K562 (cell line): ENCODE data around the gene MAST1. TPM values are rescaled to one million over a fixed set of nuclear protein-coding genes. Genes with fewer than 3 reads are reported as not detected.

Experiments used
- ATAC-seq: fragments of 200-7000 bp; cut with Tn5 transposase; 3 replicates; pipeline ENCODE4 v1.9.1; 2020; ENCODE audit warnings: moderate library complexity
- BruUV-seq: library from RNA; stranded (reverse); fragments of 400-500 nt; replicated peaks from 2 replicates; lab custom pipeline; 2021; lab: Mats Ljungman, UMichigan
- CTCF ChIA-PET: fragments of 300-600 bp; formaldehyde crosslinking; extraction: SDS; loops from one replicate; lab custom pipeline; 2021; ENCODE audit warnings: low intra/inter-chr PET ratio; lab: Yijun Ruan, JAX
- POLR2A ChIA-PET: fragments of 300-600, 350-650 bp; sonication (Branson Sonifier 250); formaldehyde crosslinking; extraction: SDS; loops from one replicate; lab custom pipeline; 2021; ENCODE audit warnings: antibody characterized with exemption, inconsistent platforms; lab: Yijun Ruan, JAX
- DNase-seq, 4 experiments: peaks; one replicate each; pipeline versions ENCODE4 v3.0.0 to v3.0.0-alpha.2; 2011 to 2018; ENCODE audit warnings: low spot score in 3 of 4, mixed read lengths in 3 of 4; ENCODE audit errors: extremely low read depth in 1 of 4
- FAIRE-seq: peaks from 2 replicates; lab custom pipeline; 2011; peaks lifted over from hg19 to GRCh38; lab: Jason Lieb, UNC
- H2AFZ ChIP-seq: 2 replicates; pipeline ENCODE4 v1.6.0; 2011; ENCODE audit warnings: low read depth, low read length, control low read depth, inconsistent platforms
- H3K27ac ChIP-seq: fragments of 200-600 bp; 3 replicates; pipeline ENCODE4 v1.8.0; 2011; ENCODE audit warnings: low read depth, mild to moderate bottlenecking, control low read depth, inconsistent platforms, low read length, moderate library complexity, mixed read lengths; ENCODE audit errors: extremely low read depth
- H3K27me3 ChIP-seq, 2 experiments: fragments of 300-600 bp in 1 of 2; 2 replicates in 1 of 2; 3 replicates in 1 of 2; pipeline versions ENCODE4 v1.6.0 to v1.8.0; 2011; ENCODE audit warnings: inconsistent platforms in 2 of 2, low read length in 2 of 2, mild to moderate bottlenecking in 1 of 2, mixed read lengths in 1 of 2, moderate library complexity in 1 of 2; ENCODE audit not compliant: control insufficient read depth in 2 of 2, insufficient read depth in 2 of 2
- H3K36me3 ChIP-seq: fragments of 300-600 bp; 3 replicates; pipeline ENCODE4 v1.8.0; 2011; ENCODE audit warnings: mild to moderate bottlenecking, low read length, inconsistent platforms; ENCODE audit not compliant: control insufficient read depth, insufficient read depth
- H3K4me1 ChIP-seq, 2 experiments: fragments of 200-600 bp in 1 of 2; replicated peaks in 1 of 2; 2 replicates in 1 of 2; 3 replicates in 1 of 2; pipeline versions ENCODE4 v1.5.1 to v1.8.0; 2011; ENCODE audit warnings: inconsistent platforms in 2 of 2, low read length in 2 of 2, mild to moderate bottlenecking in 1 of 2, mixed read lengths in 1 of 2, moderate library complexity in 1 of 2; ENCODE audit not compliant: control insufficient read depth in 2 of 2, insufficient read depth in 2 of 2
- H3K4me2 ChIP-seq: 2 replicates; pipeline ENCODE4 v1.6.1; 2011; ENCODE audit warnings: low read length, control low read depth, inconsistent platforms, mixed read lengths; ENCODE audit not compliant: insufficient read depth
- H3K4me3 ChIP-seq: fragments of 200-600 bp; sonication (generic), shearing (Covaris generic); 2 replicates; pipeline ENCODE4 v1.5.1; 2016; ENCODE audit warnings: control low read depth, inconsistent platforms
- H3K79me2 ChIP-seq: fragments of 200-600 bp; 3 replicates; pipeline ENCODE4 v1.8.0; 2011; ENCODE audit warnings: low read length, inconsistent platforms; ENCODE audit not compliant: control insufficient read depth, insufficient read depth
- H3K9ac ChIP-seq, 2 experiments: 2 replicates each; pipeline versions ENCODE4 v1.6.0 to v1.6.1; 2011; ENCODE audit warnings: low read depth in 2 of 2, low read length in 2 of 2, control low read depth in 1 of 2, inconsistent platforms in 1 of 2, mild to moderate bottlenecking in 1 of 2, mixed read lengths in 1 of 2; ENCODE audit not compliant: insufficient read depth in 1 of 2
- H3K9me1 ChIP-seq: one replicate; pipeline ENCODE4 v1.6.0; 2011; ENCODE audit warnings: inconsistent platforms, mild to moderate bottlenecking, low read length, moderate library complexity; ENCODE audit not compliant: control insufficient read depth, insufficient read depth
- H3K9me3 ChIP-seq: replicated peaks from 2 replicates; pipeline ENCODE4 v1.5.1; 2011; ENCODE audit warnings: low read depth, low read length, inconsistent platforms; ENCODE audit not compliant: control insufficient read depth, insufficient read depth
- H4K20me1 ChIP-seq: replicated peaks from 2 replicates; pipeline ENCODE4 v1.6.1; 2011; ENCODE audit warnings: low read length, inconsistent platforms, mixed read lengths; ENCODE audit not compliant: control insufficient read depth, insufficient read depth
- CC2D1A ChIP-seq: fragments of 450-650 bp; IDR thresholded peaks from 2 replicates; pipeline ENCODE4 v1.6.1; 2017; ENCODE audit warnings: mild to moderate bottlenecking
- CHD1 ChIP-seq: fragments of 200-600 bp; sonication (generic); IDR thresholded peaks from one replicate; pipeline ENCODE4 v1.6.1; 2012; ENCODE audit warnings: mild to moderate bottlenecking, moderate library complexity, low read length, inconsistent platforms
- CREBBP ChIP-seq: IDR thresholded peaks from one replicate; pipeline ENCODE4 v1.6.1; 2012; ENCODE audit warnings: low read depth, mild to moderate bottlenecking, control low read depth, inconsistent platforms, low read length
- FOXK2 ChIP-seq, 2 experiments: fragments of 450-650 bp; IDR thresholded peaks in 1 of 2; conservative IDR thresholded peaks in 1 of 2; 2 replicates each; pipeline ENCODE4 v1.6.1; 2016; ENCODE audit warnings: low read depth in 2 of 2, mild to moderate bottlenecking in 1 of 2
- FUS ChIP-seq: fragments of 200-400 bp; formaldehyde crosslinking; optimal IDR thresholded peaks from 2 replicates; pipeline ENCODE3; 2017; ENCODE audit warnings: low read depth, low read length
- RBM14 ChIP-seq: fragments of 200-400 bp; formaldehyde crosslinking; IDR thresholded peaks from 2 replicates; pipeline ENCODE4 v1.6.1; 2018; ENCODE audit warnings: low read depth, mild to moderate bottlenecking, low read length, moderate library complexity, borderline replicate concordance; ENCODE audit not compliant: insufficient read depth
- RBM34 ChIP-seq: fragments of 200-400 bp; formaldehyde crosslinking; IDR thresholded peaks from 2 replicates; pipeline ENCODE4 v1.6.1; 2018; ENCODE audit warnings: low read length, borderline replicate concordance; ENCODE audit not compliant: insufficient read depth
- TRIM28 ChIP-seq: fragments of 450-650 bp; IDR thresholded peaks from 2 replicates; pipeline ENCODE4 v1.6.1; 2017
- ZNF584 ChIP-seq: fragments of 200-800 bp; sonication (Bioruptor generic); IDR thresholded peaks from 2 replicates; pipeline ENCODE4 v1.6.1; 2016; ENCODE audit warnings: low read depth, mild to moderate bottlenecking, missing genetic modification characterization, missing compliant biosample characterization
- WGBS: fragments of 100-300 bp; shearing (Covaris generic); methylation state at CpG from one replicate; pipeline ENCODE4 v1.1.6; 2016; ENCODE audit warnings: low coverage, mixed read lengths; ENCODE audit not compliant: insufficient coverage; ENCODE audit errors: missing lambda C conversion rate; 5-methylcytosine and 5-hydroxymethylcytosine counted together
- in situ Hi-C: fragments of 300-500 bp; cut with MboI; formaldehyde crosslinking; loops from 4 replicates; pipeline ENCODE4 v1.15.0; 2018; ENCODE audit warnings: inconsistent platforms, mixed read lengths
- intact Hi-C: fragments of 100-400 bp; cut with micrococcal nuclease; formaldehyde crosslinking; loops from 2 replicates; pipeline ENCODE4 v1.14.2; 2022
- polyA plus RNA-seq, 8 experiments: library from polyadenylated mRNA; depleted of rRNA in 4 of 8; stranded (reverse) in 5 of 8; unstranded in 3 of 8; fragments of >200 nt; fragmentation: Nextera tagmentation in 2 of 8; fragmentation: Illumina TruSeq in 1 of 8; extraction: Ambion mirVana in 2 of 8; extraction: Trizol in 1 of 8; gene quantifications; 2 replicates each; pipeline versions ENCODE4 v1.2.1 to v1.2.3, GENCODE V29; 2011 to 2014; ENCODE audit warnings: inconsistent platforms in 1 of 8, missing spikeins in 1 of 8
- total RNA-seq, 7 experiments: library from RNA; depleted of rRNA in 6 of 7; stranded (reverse); fragments of >200 nt in 6 of 7; fragmentation: Illumina TruSeq in 2 of 7; extraction: Trizol in 2 of 7; gene quantifications; 2 replicates each; pipeline versions ENCODE4 v1.2.1 to v1.2.3, GENCODE V29; 2011 to 2021; ENCODE audit warnings: low replicate concordance in 1 of 7
- TF ChIP-seq, protein P1 (sequence below): IDR thresholded peaks from 2 replicates; pipeline ENCODE4 v1.6.1; 2016; ENCODE audit warnings: missing genetic modification characterization, missing compliant biosample characterization
- TF ChIP-seq, protein P2 (sequence below): fragments of 450-650 bp; formaldehyde crosslinking; conservative IDR thresholded peaks from 2 replicates; pipeline ENCODE4 v1.4.0; 2022; ENCODE audit warnings: mild to moderate bottlenecking, missing genetic modification characterization

MAST1 gene
- total and polyA plus RNA-seq, 9 of the 15 experiments (the other 6 are each of a cell fraction or from before 2014, with no cell fraction given) = 0.48 to 10.3 (median 3.9) TPM

DNA sequence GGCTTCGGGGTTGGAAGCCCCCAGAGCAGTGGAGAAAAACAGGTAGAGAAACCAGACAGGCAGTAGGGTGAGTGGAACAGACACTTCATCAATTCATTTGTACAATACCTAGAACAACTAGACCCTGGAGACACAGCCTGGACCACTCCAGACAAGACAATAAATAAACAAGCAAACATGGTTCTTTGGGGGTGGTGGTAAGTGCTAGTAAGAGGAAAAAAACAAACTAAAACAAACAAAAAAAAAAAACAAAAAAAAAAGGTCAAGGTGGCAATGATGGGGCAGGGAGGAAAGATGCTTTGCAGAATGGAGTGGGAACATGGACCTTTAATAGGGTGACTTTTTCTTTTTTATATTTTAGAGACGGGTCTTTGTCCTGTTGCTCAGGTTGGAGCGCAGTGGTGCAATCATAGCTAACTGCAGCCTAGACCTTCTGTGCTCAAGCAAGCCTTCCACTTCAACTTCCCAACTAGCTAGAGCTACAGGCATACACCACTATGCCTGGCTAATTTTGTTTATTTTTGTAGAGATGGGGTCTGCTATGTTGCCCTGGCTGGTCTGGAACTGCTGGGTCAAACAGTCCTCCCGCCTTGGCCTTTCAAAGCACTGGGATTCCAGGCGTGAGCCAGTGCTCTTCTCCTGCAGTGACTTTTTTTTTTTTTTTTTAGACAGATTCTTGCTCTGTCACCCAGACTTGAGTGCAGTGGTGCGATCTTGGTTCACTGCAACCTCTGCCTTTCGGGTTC lies 43.9 kb upstream of the MAST1 start:
- in situ Hi-C loops = no loop called here

More for the DNA sequence above, 43.9 kb upstream of the MAST1 start:
- no peak for TF ChIP-seq CC2D1A
- TF ChIP-seq RBM14 = no peak
- TF ChIP-seq FOXK2 (conservative IDR thresholded peaks at IDR 0.05 in 1 of 2, IDR thresholded peaks at IDR 0.05 in 1 of 2; ENCODE audit: low read depth in 2 of 2) = 0 out of 4 replicates have a peak, but pooled peaks of 1 of the 2 experiments have one; percentile 19
- TF ChIP-seq, protein P1, sequence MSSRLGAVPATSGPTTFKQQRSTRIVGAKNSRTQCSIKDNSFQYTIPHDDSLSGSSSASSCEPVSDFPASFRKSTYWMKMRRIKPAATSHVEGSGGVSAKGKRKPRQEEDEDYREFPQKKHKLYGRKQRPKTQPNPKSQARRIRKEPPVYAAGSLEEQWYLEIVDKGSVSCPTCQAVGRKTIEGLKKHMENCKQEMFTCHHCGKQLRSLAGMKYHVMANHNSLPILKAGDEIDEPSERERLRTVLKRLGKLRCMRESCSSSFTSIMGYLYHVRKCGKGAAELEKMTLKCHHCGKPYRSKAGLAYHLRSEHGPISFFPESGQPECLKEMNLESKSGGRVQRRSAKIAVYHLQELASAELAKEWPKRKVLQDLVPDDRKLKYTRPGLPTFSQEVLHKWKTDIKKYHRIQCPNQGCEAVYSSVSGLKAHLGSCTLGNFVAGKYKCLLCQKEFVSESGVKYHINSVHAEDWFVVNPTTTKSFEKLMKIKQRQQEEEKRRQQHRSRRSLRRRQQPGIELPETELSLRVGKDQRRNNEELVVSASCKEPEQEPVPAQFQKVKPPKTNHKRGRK (tag) = 0 out of 2 replicates have a peak, but pooled peaks have one; percentile 35
- no peak for TF ChIP-seq ZNF584 (CRISPR knock-in tag)
- TF ChIP-seq FUS = peak; percentile 1
- no peak for TF ChIP-seq CHD1
- no peak for TF ChIP-seq CREBBP
- TF ChIP-seq, protein P2, sequence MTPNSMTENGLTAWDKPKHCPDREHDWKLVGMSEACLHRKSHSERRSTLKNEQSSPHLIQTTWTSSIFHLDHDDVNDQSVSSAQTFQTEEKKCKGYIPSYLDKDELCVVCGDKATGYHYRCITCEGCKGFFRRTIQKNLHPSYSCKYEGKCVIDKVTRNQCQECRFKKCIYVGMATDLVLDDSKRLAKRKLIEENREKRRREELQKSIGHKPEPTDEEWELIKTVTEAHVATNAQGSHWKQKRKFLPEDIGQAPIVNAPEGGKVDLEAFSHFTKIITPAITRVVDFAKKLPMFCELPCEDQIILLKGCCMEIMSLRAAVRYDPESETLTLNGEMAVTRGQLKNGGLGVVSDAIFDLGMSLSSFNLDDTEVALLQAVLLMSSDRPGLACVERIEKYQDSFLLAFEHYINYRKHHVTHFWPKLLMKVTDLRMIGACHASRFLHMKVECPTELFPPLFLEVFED (CRISPR knock-in tag) = no peak
- TF ChIP-seq RBM34 = no peak
- TF ChIP-seq TRIM28 = no peak
- no peak for FAIRE-seq
- DNase-seq = peak in 1 of 4 experiments; percentile 22
- no peak for ATAC-seq
- H3K4me2 ChIP-seq = peak overlapping the region; percentile 96
- H3K4me1 ChIP-seq = peaks cover 24 to 66% of the 10 kb centered on the region in 2 experiments
- peaks cover 17% of the 10 kb centered on the region; the same call in 2 of the 3 replicates for H3K36me3 ChIP-seq
- ChIA-PET CTCF (interaction anchor here (0.6 to 1.3 kb wide), 5 partner anchors 9 to 1413 kb away, joined by 3 to 8 read pairs (median 4); partner anchors contain the start of gene HOOK2), POLR2A (interaction anchor here (1.0 to 3.6 kb wide), 6 partner anchors 9 to 125 kb away, joined by 3 to 29 read pairs (median 7); partner anchors contain the start of genes RNASEH2A and THSD8)
- H3K27me3 ChIP-seq = no peaks in the 10 kb centered on the region
- H3K79me2 ChIP-seq = peaks cover 35% of the 10 kb centered on the region
- peak overlapping the region; percentile 83 for H3K4me3 ChIP-seq
- intact Hi-C loops = loop anchor here (10.0 kb wide), 1 partner anchor 230 kb away; no protein-coding TSS in a partner anchor
- H3K27ac ChIP-seq = peak overlapping the region; percentile 89; the same call in 2 of the 3 replicates
- H3K9me1 ChIP-seq = no peaks in the 10 kb centered on the region
- peak overlapping the region; percentile 89 to 97 for H3K9ac ChIP-seq
- no TSS peak for BruUV-seq
- H4K20me1 ChIP-seq = peaks cover 13% of the 10 kb centered on the region; the same call in 1 of the 2 replicates
- no peak overlapping the region for H2AFZ ChIP-seq
- WGBS = 77% methylated on average over 4 of the region's 7 CpGs
- H3K9me3 ChIP-seq = no peaks in the 10 kb centered on the region
